ENCODE results near the gene NCKAP1. TPM values are rescaled to one million over a fixed set of nuclear protein-coding genes. Genes with fewer than 3 reads are reported as not detected.
"Not testable (repeated sequence)": the region's sequence is repeated elsewhere in the genome, so short reads cannot be mapped to it uniquely, and the experiment has no call there.

The NCKAP1 gene, protein sequence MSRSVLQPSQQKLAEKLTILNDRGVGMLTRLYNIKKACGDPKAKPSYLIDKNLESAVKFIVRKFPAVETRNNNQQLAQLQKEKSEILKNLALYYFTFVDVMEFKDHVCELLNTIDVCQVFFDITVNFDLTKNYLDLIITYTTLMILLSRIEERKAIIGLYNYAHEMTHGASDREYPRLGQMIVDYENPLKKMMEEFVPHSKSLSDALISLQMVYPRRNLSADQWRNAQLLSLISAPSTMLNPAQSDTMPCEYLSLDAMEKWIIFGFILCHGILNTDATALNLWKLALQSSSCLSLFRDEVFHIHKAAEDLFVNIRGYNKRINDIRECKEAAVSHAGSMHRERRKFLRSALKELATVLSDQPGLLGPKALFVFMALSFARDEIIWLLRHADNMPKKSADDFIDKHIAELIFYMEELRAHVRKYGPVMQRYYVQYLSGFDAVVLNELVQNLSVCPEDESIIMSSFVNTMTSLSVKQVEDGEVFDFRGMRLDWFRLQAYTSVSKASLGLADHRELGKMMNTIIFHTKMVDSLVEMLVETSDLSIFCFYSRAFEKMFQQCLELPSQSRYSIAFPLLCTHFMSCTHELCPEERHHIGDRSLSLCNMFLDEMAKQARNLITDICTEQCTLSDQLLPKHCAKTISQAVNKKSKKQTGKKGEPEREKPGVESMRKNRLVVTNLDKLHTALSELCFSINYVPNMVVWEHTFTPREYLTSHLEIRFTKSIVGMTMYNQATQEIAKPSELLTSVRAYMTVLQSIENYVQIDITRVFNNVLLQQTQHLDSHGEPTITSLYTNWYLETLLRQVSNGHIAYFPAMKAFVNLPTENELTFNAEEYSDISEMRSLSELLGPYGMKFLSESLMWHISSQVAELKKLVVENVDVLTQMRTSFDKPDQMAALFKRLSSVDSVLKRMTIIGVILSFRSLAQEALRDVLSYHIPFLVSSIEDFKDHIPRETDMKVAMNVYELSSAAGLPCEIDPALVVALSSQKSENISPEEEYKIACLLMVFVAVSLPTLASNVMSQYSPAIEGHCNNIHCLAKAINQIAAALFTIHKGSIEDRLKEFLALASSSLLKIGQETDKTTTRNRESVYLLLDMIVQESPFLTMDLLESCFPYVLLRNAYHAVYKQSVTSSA
- total RNA-seq: 97.3 and 165 TPM in 2 replicates

DNA sequence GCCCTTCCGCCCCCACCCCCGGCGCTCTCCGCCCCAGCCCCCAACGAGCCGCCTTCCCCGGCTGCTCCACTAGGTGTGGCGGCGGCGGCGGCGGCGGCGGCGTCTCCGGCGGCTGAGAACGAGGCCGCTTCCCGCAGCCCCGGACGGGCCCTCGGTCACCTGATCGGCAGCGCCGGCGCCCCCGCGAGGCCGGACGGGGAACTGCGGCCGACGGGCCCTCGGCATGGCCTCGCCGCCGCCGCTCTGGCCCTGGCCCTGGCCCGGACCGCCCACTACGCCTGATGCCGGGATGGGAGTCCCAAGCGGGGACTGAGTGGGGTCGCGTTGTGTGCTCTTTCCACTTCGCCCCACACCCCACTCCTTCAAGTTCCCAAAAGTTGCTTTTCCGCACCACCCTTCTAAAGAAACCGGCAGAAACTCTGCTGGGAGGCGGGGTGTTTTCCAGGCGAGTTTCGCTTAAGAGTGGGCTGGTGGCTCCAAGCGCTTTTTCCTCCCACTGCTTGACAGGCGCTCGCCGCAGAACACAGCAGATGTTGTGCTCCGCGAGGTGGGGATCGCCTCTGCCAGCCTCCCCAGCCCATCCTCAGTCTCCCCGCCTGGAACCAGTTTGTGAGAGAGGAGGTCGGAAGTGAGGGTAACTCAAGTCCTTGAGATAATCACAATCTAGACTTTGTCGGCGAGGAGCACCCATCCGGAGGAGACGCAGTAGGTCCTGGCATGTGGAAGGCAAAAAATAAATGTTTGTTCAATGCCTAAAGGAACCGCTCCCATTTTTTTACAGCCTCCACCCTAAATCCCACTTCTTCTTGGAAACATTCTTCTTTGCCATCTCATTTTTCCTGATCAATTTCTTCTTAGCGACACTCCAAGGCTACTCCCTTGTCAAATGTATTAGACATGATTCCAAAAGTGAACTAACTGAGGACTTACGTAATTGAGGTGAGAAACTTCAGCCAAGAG is at the start of gene NCKAP1:
NCKAP1 (minus strand) TSS at position 117 of the 960 bp plus-strand sequence. CDS start 358 bp downstream, outside the sequence.
- DNase-seq (ENCODE audit: low read depth in 2 of 2): peak; percentile 50 to 89

DNA sequence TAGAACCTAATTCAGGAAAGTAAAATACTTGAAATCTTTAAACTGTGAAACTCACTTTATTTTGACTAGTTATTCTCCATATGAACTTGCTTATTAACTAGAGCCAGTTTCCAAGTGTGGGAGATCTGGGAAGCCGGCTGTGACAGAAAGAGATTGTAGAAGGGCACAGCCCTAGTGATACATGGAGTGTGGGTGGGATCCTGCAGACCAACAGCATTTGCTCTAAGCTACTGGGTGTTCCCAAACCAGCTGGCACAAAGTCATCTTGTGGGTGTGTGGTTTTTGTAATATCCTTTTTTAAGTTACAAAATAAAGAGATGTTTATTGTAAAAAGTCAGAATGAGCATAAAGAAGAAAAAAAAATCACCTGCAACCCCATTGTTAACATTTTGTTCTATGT is 43.7 kb upstream of the NCKAP1 start:
- DNase-seq (ENCODE audit: low read depth in 2 of 2): no peak

DNA sequence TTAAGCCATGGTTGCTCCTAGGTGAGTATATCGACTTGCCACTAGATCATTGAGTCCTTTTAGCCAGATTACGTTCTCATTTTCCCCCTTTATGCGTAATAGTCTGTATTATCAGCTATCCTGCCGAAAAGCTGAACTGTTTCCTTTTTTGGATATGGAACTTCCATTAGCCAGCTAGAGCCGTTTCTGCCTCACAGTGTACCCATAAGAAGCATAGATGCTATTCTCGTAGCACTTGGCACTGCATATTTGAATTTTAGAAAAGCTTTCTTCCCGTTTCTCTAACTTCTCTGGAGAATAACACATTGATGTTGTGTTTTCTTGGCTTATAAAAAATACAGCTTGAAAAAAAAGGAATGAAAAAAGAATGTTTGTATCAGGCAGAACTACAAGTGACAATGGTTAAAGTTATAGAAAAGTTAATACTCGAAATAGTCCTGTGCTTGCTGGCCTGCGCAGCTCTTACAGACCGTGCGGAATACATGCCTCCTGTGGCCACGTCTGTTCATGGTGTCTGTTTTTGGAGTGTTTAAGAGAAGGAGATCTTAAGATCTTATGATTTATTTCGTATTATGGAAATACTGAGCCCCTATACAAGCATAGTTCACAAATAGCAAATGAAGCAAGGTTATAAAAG is 41.0 kb upstream of the NCKAP1 start:
- no peak for DNase-seq (ENCODE audit: low read depth in 2 of 2)

GRCh38 chr2:183078464-183079138 is 40.3 kb upstream of the NCKAP1 start, which contains the start of gene DUSP19:
DUSP19 (plus strand) TSS chr2:183078747; CDS start chr2:183078934, 187 bp downstream.
- peak; percentile 92 to 93 for DNase-seq (ENCODE audit: low read depth in 2 of 2)

GRCh38 chr2:183078163-183078463 is 39.9 kb upstream of the NCKAP1 start:
- no peak for DNase-seq (ENCODE audit: low read depth in 2 of 2)

DNA sequence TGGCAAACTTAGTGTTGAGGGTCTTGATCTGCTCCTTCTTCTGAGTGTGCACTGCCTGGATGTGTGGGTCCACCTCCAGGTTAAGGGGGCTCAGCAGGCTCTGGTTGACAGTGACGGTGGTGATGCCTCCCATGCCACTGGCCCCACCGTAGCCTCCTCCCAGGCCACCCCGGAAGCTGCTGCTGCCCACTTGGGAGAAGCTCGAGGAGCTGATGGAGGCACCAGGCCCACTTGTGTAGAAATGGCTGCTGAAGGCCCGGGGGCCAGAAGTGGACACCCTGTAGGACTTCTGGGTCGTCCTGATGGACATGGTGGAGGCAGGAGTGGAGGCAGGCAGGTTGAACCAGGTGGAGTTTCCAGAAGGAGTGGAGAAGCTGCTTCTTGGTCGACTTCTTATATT is 33.9 kb upstream of the NCKAP1 start:
- DNase-seq (ENCODE audit: low read depth in 2 of 2): no peak

DNA sequence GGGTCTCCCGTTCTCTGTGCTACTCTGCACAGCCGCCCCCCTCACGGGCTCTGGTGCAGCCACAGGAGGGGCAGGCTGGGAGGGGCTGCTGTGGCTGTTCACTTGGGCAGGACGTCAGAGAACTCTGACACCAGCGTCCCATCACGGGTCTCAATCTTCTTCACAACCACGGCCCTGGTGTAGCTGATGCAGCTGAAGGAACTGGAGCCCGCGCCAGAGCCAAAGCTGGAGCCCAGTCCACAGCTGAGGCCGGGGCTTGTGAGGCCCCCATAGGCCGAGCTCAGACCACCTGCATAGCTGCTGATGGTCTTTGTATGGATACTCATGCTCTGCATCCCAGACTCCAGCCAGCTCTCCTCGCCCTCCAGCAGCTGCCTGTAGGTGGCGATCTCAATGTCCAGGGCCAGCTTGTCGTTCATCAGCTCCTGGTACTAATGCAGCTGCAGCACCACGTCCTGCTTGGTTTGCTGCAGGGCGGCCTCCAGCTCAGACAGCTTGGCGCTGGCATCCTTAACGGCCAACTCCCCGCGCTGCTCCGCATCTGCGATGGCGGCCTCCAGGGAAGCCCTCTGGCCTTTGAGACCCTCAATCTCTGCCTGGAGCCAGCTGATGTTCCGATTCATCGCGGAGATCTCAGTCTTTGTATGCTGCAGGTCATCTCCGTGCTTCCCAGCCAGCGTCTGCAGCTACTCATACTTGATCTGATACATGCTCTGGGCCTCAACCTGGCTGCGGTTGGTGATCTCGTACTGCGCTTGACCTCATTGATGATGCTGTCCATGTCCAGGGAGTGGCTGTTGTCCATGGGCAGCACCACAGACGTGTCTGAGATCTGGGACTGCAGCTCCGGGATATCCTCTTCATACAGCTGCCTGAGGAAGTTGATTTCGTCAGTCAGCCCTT is 32.9 kb upstream of the NCKAP1 start:
- DNase-seq (ENCODE audit: low read depth in 2 of 2): peak; percentile 46 to 68

GRCh38 chr2:183069174-183069573 is 30.9 kb upstream of the NCKAP1 start:
- no peak for DNase-seq (ENCODE audit: low read depth in 2 of 2)

DNA sequence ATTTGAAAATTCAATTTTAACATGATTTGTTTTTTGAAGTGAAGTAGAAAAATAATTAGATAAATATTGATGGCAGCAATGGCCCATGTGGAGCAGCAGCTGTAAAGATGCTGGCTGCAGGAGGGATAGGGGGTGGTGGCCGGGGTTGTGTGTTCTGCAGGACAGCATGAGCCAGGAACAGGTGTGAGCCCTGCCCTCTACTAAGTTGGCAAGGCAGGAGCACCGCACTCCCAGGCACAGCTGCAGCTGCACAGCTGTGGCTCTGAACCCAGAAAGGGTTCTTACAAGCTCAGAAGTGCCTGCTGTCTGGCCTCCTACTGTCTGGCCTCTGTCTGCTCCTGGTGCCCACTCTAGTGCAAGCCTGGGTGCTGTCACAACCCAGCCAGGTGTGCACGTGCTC is 30.3 kb upstream of the NCKAP1 start:
- no peak for DNase-seq (ENCODE audit: low read depth in 2 of 2)

GRCh38 chr2:183063083-183063482 is 24.8 kb upstream of the NCKAP1 start:
- peak in 1 of 2 donors; percentile 63 for DNase-seq (ENCODE audit: low read depth in 2 of 2)

DNA sequence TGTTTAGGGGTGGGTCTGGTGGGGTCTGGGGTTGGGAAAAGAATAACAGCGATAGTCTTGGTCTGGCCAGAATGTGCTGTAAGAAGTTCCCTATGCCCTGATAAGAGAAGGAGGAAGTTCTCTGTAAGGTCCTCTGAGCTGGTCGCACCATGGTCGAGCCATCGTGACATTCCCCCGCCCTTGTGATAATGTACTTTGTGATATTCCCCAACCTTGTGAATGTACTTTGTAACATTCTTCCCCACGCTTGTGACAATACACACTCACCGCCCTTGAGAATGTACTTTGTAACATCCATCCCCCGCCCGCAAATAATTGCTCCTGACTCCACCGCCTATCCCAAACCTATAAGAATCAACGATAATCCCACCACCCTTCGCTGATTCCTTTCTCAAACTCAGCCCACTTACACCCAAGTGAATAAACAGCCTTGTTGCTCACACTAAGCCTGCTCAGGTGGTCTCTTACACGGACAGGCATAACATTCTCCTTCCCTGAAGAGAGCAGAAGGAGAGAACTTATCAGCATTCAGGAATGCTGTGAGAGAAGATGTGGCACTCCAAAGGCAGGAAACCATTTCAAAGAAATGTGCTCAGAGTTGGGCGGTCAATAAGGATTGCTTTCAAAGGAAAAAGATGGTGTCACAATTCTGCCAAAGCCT is 22.4 kb upstream of the NCKAP1 start:
- no peak for DNase-seq (ENCODE audit: low read depth in 2 of 2)

- peak in 1 of 2 donors; percentile 54 for DNase-seq (ENCODE audit: low read depth in 2 of 2)
Measured at GRCh38 chr2:183059561-183059960, 21.3 kb upstream of the NCKAP1 start.

DNA sequence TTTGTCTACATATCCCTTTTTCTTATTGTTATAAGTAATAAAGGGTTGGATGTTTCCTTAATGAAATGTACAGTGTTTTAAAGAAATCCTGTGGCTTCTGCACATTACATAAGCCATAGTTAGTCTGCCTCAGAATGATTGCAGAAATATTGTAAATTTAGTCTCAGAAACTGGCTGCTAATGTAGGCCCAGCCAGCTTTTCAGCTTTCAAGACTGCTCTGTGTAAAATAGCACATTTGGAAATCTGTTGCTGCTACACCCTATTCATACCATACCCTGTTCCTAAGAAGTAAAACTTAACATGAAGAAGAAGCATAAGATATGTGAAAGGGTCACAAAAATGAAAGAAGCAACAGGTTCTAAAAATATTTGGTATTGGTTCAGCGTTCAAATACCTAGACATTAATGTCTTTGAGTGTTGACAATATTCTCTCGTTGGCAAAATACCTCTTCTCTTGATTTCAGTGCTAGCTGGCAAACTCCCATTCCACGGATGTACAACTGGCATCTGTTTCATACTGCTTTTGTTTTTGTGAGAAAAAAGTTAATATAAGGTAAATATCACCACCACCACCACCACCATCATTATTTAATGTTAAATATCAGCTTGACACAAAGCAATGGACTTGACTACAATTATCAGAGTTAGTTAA is 19.2 kb upstream of the NCKAP1 start:
- DNase-seq (ENCODE audit: low read depth in 2 of 2): no peak

DNA sequence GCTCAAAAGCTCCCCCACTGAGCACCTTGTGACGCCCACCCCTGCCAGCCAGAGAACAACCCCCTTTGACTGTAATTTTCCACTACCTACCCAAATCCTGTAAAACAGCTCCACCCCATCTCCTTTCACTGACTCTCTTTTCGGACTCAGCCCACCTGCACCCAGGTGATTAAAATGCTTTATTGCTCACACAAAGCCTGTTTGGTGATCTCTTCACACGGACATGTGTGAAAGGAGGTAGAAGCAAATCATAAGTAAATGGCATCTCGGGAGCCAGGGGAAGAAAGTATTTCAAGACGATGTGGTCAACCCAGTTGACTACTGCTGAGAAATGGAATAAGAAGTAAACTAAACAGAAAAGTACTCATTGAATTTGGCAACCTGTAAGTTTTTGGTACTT is 11.2 kb upstream of the NCKAP1 start:
- no peak for DNase-seq (ENCODE audit: low read depth in 2 of 2)

- not testable (repeated sequence) for DNase-seq (ENCODE audit: low read depth in 2 of 2)
Measured at GRCh38 chr2:183047486-183048125, 9.3 kb upstream of the NCKAP1 start.

DNA sequence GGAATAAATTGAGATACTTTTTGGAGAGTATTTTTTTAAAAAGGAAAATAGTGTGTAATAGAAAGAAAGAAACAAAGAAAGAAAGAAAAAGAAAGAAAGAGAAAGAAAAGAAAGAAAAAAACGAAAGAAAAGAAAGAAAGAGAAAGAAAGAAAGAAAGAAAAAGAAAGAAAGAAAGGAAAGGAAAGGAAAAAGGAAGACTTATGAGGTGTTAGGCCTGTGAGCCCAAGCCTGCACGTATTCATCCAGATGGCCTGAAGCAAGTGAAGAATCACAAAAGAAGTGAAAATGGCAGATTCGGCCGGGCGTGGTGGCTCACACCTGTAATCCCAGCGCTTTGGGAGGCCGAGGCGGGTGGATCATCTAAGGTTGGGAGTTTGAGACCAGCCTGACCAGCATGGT is 5.3 kb upstream of the NCKAP1 start:
- DNase-seq (ENCODE audit: low read depth in 2 of 2): not testable (repeated sequence)

DNA sequence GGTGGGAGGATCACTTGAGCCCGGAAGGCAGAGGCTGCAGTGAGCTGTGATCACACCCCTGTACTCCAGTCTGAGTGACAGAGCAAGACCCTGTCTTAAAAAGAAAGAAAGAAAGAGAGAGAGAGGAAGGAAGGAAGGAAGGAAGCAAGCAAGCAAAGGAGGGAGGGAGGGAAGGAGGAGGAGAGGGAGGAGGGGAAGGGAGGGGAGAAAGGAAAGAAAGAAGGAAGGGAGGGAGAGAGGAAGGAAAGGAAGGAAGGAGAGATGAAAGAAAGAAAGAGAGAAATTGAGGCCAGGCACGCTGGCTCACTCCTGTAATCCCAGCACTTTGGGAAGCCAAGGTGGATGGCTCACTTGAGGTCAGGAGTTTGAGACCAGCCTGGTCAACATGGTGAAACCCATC is 2.3 kb upstream of the NCKAP1 start:
- DNase-seq (ENCODE audit: low read depth in 2 of 2): no peak
